ENCODE results near the gene TMPRSS3.

The TMPRSS3 gene

DNA sequence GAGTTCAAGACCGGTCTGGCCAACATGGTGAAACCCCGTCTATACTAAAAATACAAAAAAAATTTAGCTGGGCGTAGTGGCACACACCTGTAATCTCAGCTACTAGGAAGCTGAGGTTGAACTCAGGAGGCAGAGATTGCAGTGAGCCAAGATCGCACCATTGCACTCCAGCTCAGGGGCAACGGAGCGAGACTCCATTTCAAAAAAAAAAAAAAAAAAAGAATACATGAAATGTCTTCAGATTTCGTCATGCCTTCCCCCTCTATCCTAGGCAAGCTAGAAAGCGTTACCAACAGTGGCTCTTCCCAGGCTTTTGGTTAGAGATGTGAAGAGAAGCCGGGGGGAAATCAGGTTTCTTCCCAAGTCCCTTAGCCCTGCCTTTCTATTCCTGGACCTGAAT, 33.2 kb downstream of the TMPRSS3 start:
- Histone ChIP-seq H3K4ac (ENCODE audit: low read depth in 1 of 2, low read length in 2 of 2) (no peak overlapping the region), H4K8ac (ENCODE audit: low read length) (no peak overlapping the region)

DNA sequence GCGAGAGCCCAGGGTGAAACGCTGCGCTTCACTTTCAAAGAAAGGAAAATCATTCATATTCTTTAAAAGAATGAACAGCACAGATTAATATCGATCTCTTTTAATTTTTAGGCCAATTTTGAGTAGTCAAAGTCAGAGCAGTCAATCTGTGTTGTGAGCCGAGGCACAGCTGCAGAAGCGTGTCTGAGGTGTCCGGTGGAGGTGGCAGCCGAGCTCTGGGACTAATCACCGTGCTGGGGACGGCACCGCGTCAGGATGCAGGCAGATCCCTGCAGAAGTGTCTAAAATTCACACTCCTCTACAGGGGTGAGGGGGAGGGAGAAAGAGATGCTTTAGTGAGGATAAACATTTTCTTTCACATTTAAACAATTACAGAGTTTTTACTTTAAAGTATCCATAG, 33.7 kb downstream of the TMPRSS3 start:
- Histone ChIP-seq H3K9ac (ENCODE audit: low read length) (no peak overlapping the region), H3K4me2 (ENCODE audit: low read length, poor library complexity, severe bottlenecking) (no peak overlapping the region), H3K9me3 (ENCODE audit: control insufficient read depth, low read length) (peaks cover 8% of the 10 kb centered on the region), H2BK12ac (ENCODE audit: low read length in 2 of 2) (no peak overlapping the region), H3K36me3 (ENCODE audit: control insufficient read depth in 1 of 2, insufficient read depth in 2 of 2, low read depth in 1 of 2, low read length in 2 of 2) (no peaks in the 10 kb centered on the region), H3K27ac (ENCODE audit: low read length, poor library complexity, severe bottlenecking) (no peak overlapping the region), H3K14ac (ENCODE audit: low read length in 2 of 2) (no peak overlapping the region), H2BK5ac (ENCODE audit: low read depth, low read length, poor library complexity, severe bottlenecking) (no peak overlapping the region), H3K23ac (ENCODE audit: low read length in 2 of 2) (no peak overlapping the region), H3K4me3 (ENCODE audit: insufficient read depth in 1 of 2, low read depth in 1 of 2, low read length in 2 of 2) (no peak overlapping the region), H2AK5ac (ENCODE audit: low read length, severe bottlenecking) (no peak overlapping the region), H3K79me1 (replicated peaks; ENCODE audit: low read length, poor library complexity, severe bottlenecking) (no peaks in the 10 kb centered on the region), H4K8ac (ENCODE audit: low read length) (no peak overlapping the region), H2BK15ac (ENCODE audit: low read depth, poor library complexity, severe bottlenecking) (no peak overlapping the region), H2AFZ (ENCODE audit: low read depth, low read length) (no peak overlapping the region), H3K27me3 (ENCODE audit: control insufficient read depth in 1 of 2, insufficient read depth in 1 of 2, low read length in 2 of 2) (peaks cover 29 to 38% of the 10 kb centered on the region in 2 experiments), H3K4ac (ENCODE audit: low read depth in 1 of 2, low read length in 2 of 2) (no peak overlapping the region), H3K18ac (ENCODE audit: low read depth in 1 of 2, low read length in 2 of 2) (no peak overlapping the region), H4K91ac (ENCODE audit: low read length) (no peak overlapping the region), H3K4me1 (ENCODE audit: control insufficient read depth, insufficient read depth, low read depth, low read length) (peaks cover 2% of the 10 kb centered on the region), H2BK120ac (ENCODE audit: low read depth, low read length) (no peak overlapping the region)
- 86% methylated on average over 6 of the region's 12 CpGs for WGBS
- no peak for DNase-seq

More for the DNA sequence above, 33.2 kb downstream of the TMPRSS3 start:
- Histone ChIP-seq H3K9ac (ENCODE audit: low read length) (no peak overlapping the region), H2BK5ac (ENCODE audit: low read depth, low read length, poor library complexity, severe bottlenecking) (no peak overlapping the region), H4K91ac (ENCODE audit: low read length) (no peak overlapping the region), H2AK5ac (ENCODE audit: low read length, severe bottlenecking) (no peak overlapping the region), H3K18ac (ENCODE audit: low read depth in 1 of 2, low read length in 2 of 2) (no peak overlapping the region), H3K14ac (ENCODE audit: low read length in 2 of 2) (no peak overlapping the region), H3K36me3 (ENCODE audit: control insufficient read depth in 1 of 2, insufficient read depth in 2 of 2, low read depth in 1 of 2, low read length in 2 of 2) (no peaks in the 10 kb centered on the region), H3K27ac (ENCODE audit: low read length, poor library complexity, severe bottlenecking) (no peak overlapping the region), H3K4me1 (ENCODE audit: control insufficient read depth, insufficient read depth, low read depth, low read length) (peaks cover 2% of the 10 kb centered on the region), H3K4me2 (ENCODE audit: low read length, poor library complexity, severe bottlenecking) (no peak overlapping the region), H2AFZ (ENCODE audit: low read depth, low read length) (no peak overlapping the region), H3K23ac (ENCODE audit: low read length in 2 of 2) (no peak overlapping the region), H3K9me3 (ENCODE audit: control insufficient read depth, low read length) (peaks cover 8% of the 10 kb centered on the region), H3K79me1 (replicated peaks; ENCODE audit: low read length, poor library complexity, severe bottlenecking) (no peaks in the 10 kb centered on the region), H2BK15ac (ENCODE audit: low read depth, poor library complexity, severe bottlenecking) (no peak overlapping the region), H2BK120ac (ENCODE audit: low read depth, low read length) (no peak overlapping the region), H2BK12ac (ENCODE audit: low read length in 2 of 2) (no peak overlapping the region), H3K4me3 (ENCODE audit: insufficient read depth in 1 of 2, low read depth in 1 of 2, low read length in 2 of 2) (no peak overlapping the region), H3K27me3 (ENCODE audit: control insufficient read depth in 1 of 2, insufficient read depth in 1 of 2, low read length in 2 of 2) (peaks cover 26 to 39% of the 10 kb centered on the region in 2 experiments)
- WGBS = 88% methylated on average over 9 of the region's 9 CpGs
- no peak for DNase-seq

DNA sequence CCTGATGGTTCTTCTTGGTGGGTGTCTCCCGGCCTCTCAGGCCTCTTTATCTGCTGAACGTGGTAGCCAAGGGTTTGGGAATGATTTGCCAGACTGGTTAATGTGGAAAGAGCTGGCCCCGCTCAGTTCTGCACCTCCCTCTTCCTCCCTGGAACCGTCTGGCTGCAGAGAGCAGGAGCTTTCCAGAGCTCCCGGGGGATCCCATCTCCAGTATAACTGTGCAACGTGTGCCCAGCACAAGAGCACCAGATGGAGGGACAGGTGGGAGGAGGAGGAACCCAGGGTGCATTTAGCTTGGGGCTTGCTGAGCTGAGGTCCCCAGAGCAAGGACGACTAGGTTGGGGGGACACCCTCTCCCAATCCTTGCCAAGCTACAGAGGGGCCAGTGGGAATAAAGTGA, 34.6 kb downstream of the TMPRSS3 start:
- no peak overlapping the region for H2BK12ac ChIP-seq (ENCODE audit: low read length in 2 of 2)
- H3K4me2 ChIP-seq (ENCODE audit: low read length, poor library complexity, severe bottlenecking) = no peak overlapping the region
- H2BK5ac ChIP-seq (ENCODE audit: low read depth, low read length, poor library complexity, severe bottlenecking) = no peak overlapping the region
- no peak overlapping the region for H2AFZ ChIP-seq (ENCODE audit: low read depth, low read length)
- WGBS = 72% methylated on average over 6 of the region's 7 CpGs
- no peaks in the 10 kb centered on the region for H3K36me3 ChIP-seq (ENCODE audit: control insufficient read depth in 1 of 2, insufficient read depth in 2 of 2, low read depth in 1 of 2, low read length in 2 of 2)
- no peak overlapping the region for H3K4me3 ChIP-seq (ENCODE audit: insufficient read depth in 1 of 2, low read depth in 1 of 2, low read length in 2 of 2)
- no peak overlapping the region for H3K18ac ChIP-seq (ENCODE audit: low read depth in 1 of 2, low read length in 2 of 2)
- H2BK120ac ChIP-seq (ENCODE audit: low read depth, low read length) = no peak overlapping the region
- no peak overlapping the region for H4K8ac ChIP-seq (ENCODE audit: low read length)
- H4K91ac ChIP-seq (ENCODE audit: low read length) = no peak overlapping the region
- no peak overlapping the region for H3K4ac ChIP-seq (ENCODE audit: low read depth in 1 of 2, low read length in 2 of 2)
- DNase-seq = no peak
- peaks cover 2% of the 10 kb centered on the region for H3K4me1 ChIP-seq (ENCODE audit: control insufficient read depth, insufficient read depth, low read depth, low read length)
- no peak overlapping the region for H3K23ac ChIP-seq (ENCODE audit: low read length in 2 of 2)
- H3K79me1 ChIP-seq (replicated peaks; ENCODE audit: low read length, poor library complexity, severe bottlenecking) = no peaks in the 10 kb centered on the region
- H3K9me3 ChIP-seq (ENCODE audit: control insufficient read depth, low read length) = peaks cover 8% of the 10 kb centered on the region
- H3K27me3 ChIP-seq (ENCODE audit: control insufficient read depth in 1 of 2, insufficient read depth in 1 of 2, low read length in 2 of 2) = peaks cover 35 to 37% of the 10 kb centered on the region in 2 experiments
- no peak overlapping the region for H2AK5ac ChIP-seq (ENCODE audit: low read length, severe bottlenecking)
- no peak overlapping the region for H3K27ac ChIP-seq (ENCODE audit: low read length, poor library complexity, severe bottlenecking)
- no peak overlapping the region for H3K9ac ChIP-seq (ENCODE audit: low read length)
- H2BK15ac ChIP-seq (ENCODE audit: low read depth, poor library complexity, severe bottlenecking) = no peak overlapping the region
- no peak overlapping the region for H3K14ac ChIP-seq (ENCODE audit: low read length in 2 of 2)

DNA sequence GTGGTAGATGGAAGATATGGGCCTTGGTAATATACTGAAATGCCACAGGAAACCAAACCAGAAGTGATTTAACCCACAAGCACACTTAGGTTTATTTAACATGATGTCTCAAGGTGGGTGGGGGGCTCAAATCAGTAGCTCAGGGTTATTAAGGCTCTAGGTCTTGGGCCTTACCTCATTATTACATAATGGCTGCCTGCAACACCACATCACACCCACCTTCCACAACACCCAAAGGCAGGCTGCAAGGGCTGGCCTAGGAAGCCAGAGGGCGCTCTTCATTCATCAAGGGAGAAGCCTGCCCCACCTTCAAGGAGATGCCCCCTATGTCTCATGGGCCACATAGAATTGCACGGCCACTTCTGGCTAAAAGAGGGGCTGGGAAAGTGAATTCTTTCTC, 35.5 kb downstream of the TMPRSS3 start:
- H3K14ac ChIP-seq (ENCODE audit: low read length in 2 of 2) = no peak overlapping the region
- 60% methylated on average over 2 of the region's 2 CpGs for WGBS
- H3K79me1 ChIP-seq (replicated peaks; ENCODE audit: low read length, poor library complexity, severe bottlenecking) = no peaks in the 10 kb centered on the region
- H3K4me1 ChIP-seq (ENCODE audit: control insufficient read depth, insufficient read depth, low read depth, low read length) = peaks cover 2% of the 10 kb centered on the region
- H2BK15ac ChIP-seq (ENCODE audit: low read depth, poor library complexity, severe bottlenecking) = no peak overlapping the region
- H2AK5ac ChIP-seq (ENCODE audit: low read length, severe bottlenecking) = no peak overlapping the region
- H2BK120ac ChIP-seq (ENCODE audit: low read depth, low read length) = no peak overlapping the region
- no peak for DNase-seq
- H3K9me3 ChIP-seq (ENCODE audit: control insufficient read depth, low read length) = peaks cover 8% of the 10 kb centered on the region
- no peaks in the 10 kb centered on the region for H3K36me3 ChIP-seq (ENCODE audit: control insufficient read depth in 1 of 2, insufficient read depth in 2 of 2, low read depth in 1 of 2, low read length in 2 of 2)
- no peak overlapping the region for H4K8ac ChIP-seq (ENCODE audit: low read length)
- no peak overlapping the region for H3K27ac ChIP-seq (ENCODE audit: low read length, poor library complexity, severe bottlenecking)
- H3K18ac ChIP-seq (ENCODE audit: low read depth in 1 of 2, low read length in 2 of 2) = no peak overlapping the region
- H3K4me3 ChIP-seq (ENCODE audit: insufficient read depth in 1 of 2, low read depth in 1 of 2, low read length in 2 of 2) = no peak overlapping the region
- H3K27me3 ChIP-seq (ENCODE audit: control insufficient read depth in 1 of 2, insufficient read depth in 1 of 2, low read length in 2 of 2) = peaks cover 31 to 32% of the 10 kb centered on the region in 2 experiments
- H2AFZ ChIP-seq (ENCODE audit: low read depth, low read length) = no peak overlapping the region
- H2BK12ac ChIP-seq (ENCODE audit: low read length in 2 of 2) = no peak overlapping the region
- H2BK5ac ChIP-seq (ENCODE audit: low read depth, low read length, poor library complexity, severe bottlenecking) = no peak overlapping the region
- no peak overlapping the region for H3K9ac ChIP-seq (ENCODE audit: low read length)
- H3K23ac ChIP-seq (ENCODE audit: low read length in 2 of 2) = no peak overlapping the region
- no peak overlapping the region for H3K4ac ChIP-seq (ENCODE audit: low read depth in 1 of 2, low read length in 2 of 2)
- H3K4me2 ChIP-seq (ENCODE audit: low read length, poor library complexity, severe bottlenecking) = no peak overlapping the region
- H4K91ac ChIP-seq (ENCODE audit: low read length) = no peak overlapping the region
